ENCODE results near the gene ETF1.
A peak's percentile ranks its signal among the peaks of the same experiment; 100 is the strongest.

The ETF1 gene

GRCh38 chr5:138463419-138464007 is 79.5 kb downstream of the ETF1 start:
- no peak for DNase-seq (ENCODE audit: low read depth)

- peak; percentile 89 for DNase-seq (ENCODE audit: low read depth)
Observed at GRCh38 chr5:138461343-138462125, 81.5 kb downstream of the ETF1 start.

GRCh38 chr5:138460032-138460693 is 82.9 kb downstream of the ETF1 start:
- no peak for DNase-seq (ENCODE audit: low read depth)

- no peak for DNase-seq (ENCODE audit: low read depth)
Observed at GRCh38 chr5:138459311-138459933, 83.6 kb downstream of the ETF1 start.

GRCh38 chr5:138458856-138459255 is 84.2 kb downstream of the ETF1 start:
- DNase-seq (ENCODE audit: low read depth), result no peak

GRCh38 chr5:138458384-138458783 is 84.7 kb downstream of the ETF1 start:
- no peak for DNase-seq (ENCODE audit: low read depth)

GRCh38 chr5:138457531-138458275 is 85.3 kb downstream of the ETF1 start:
- DNase-seq (ENCODE audit: low read depth), result no peak

All from amniotic epithelial cell (primary cell).